Ovary (tissue), 9 donors: ENCODE data around the gene TRIM41. TPM values are rescaled to one million over a fixed set of nuclear protein-coding genes. Genes with fewer than 3 reads are reported as not detected.

Experiments used
- DNase-seq, 5 donors: peaks; one replicate each; pipeline ENCODE4 v3.0.0-alpha.2; 2019 to 2020
- H3K27ac ChIP-seq, 2 donors: fragments of 200-600 bp; one replicate each; pipeline versions ENCODE4 v1.5.1 to v1.8.0; 2019 to 2022
- H3K27me3 ChIP-seq: fragments of 200-600 bp; one replicate; pipeline ENCODE4 v1.8.0; 2022
- H3K36me3 ChIP-seq: fragments of 200-600 bp; sonication (generic); one replicate; pipeline ENCODE4 v1.5.1; 2019
- H3K4me1 ChIP-seq: one replicate; pipeline ENCODE4 v1.8.1; 2013; ENCODE audit warnings: mild to moderate bottlenecking, moderate library complexity; ENCODE audit not compliant: insufficient read depth
- H3K4me3 ChIP-seq: fragments of 200-600 bp; sonication (generic); one replicate; pipeline ENCODE4 v1.5.1; 2017
- H3K9me3 ChIP-seq, 2 donors: fragments of 200-600 bp in 1 of 2; sonication (generic) in 1 of 2; one replicate each; pipeline versions ENCODE4 v1.5.1 to v1.8.1; 2013 to 2019; ENCODE audit warnings: mild to moderate bottlenecking in 1 of 2, moderate library complexity in 1 of 2
- EP300 ChIP-seq: sonication (generic); formaldehyde crosslinking; IDR thresholded peaks from one replicate; pipeline ENCODE4 v1.6.1; 2017; ENCODE audit warnings: antibody characterized with exemption
- POLR2A ChIP-seq: fragments of 450-650 bp; IDR thresholded peaks from one replicate; pipeline ENCODE4 v1.6.1; 2017; ENCODE audit warnings: antibody characterized with exemption, mild to moderate bottlenecking, moderate library complexity
- whole genome bisulfite sequencing, 3 donors: extraction: QIAGEN DNeasy Blood & Tissue Kit in 1 of 3; methylation state at CpG; one replicate each; pipeline versions ENCODE4 v1.1.5 to v1.1.7; 2013 to 2017; 5-methylcytosine and 5-hydroxymethylcytosine counted together
- intact Hi-C, 4 donors: fragments of 100-400 bp; cut with DNase I; formaldehyde crosslinking; loops; one replicate each; pipeline versions ENCODE4 v1.11.0 to v1.15.1; 2022 to 2023
- polyA plus RNA-seq, 2 donors: library from polyadenylated mRNA; stranded (reverse); fragments of 200-250 nt in 1 of 2; fragments of 350-450 nt in 1 of 2; fragmentation: Illumina TruSeq in 1 of 2; extraction: RNeasy Lipid Tissue Mini Kit (QIAGEN cat#74804) in 1 of 2; gene quantifications; one replicate each; pipeline ENCODE4 v1.2.3, GENCODE V29; 2013 to 2014
- total RNA-seq, 7 donors: library from RNA; depleted of rRNA in 2 of 7; stranded (reverse); fragments of >200 nt in 2 of 7; fragmentation: NEBNext Ultra II Directional in 3 of 7; extraction: Animal tissue kit (Norgen Biotek cat#: 25700) in 3 of 7; gene quantifications; one replicate each; pipeline versions ENCODE4 v1.1.0 to v1.2.4, GENCODE V29; 2016 to 2023
- TF ChIP-seq, protein P1 (sequence below), 3 donors: fragments of 450-650 bp in 2 of 3; fragments of 200-600 bp in 1 of 3; IDR thresholded peaks; one replicate each; pipeline versions ENCODE4 v1.5.1 to v1.8.0; 2016 to 2022; ENCODE audit warnings: antibody characterized with exemption in 3 of 3, mild to moderate bottlenecking in 1 of 3
- donor health status: DM: no; HTN: no; CAD: no; lungs with moderate emphysema.
- donor health status: DM: no; HTN: no; CAD: no.
- donor health status: Bipolar disorder and iron deficiency.
- donor health status: DM: yes; HTN: yes; CAD: no.
- donor health status: DM: no; HTN: no; CAD: no.
- donor health status: DM: yes; HTN: yes; CAD: no.

TRIM41 gene
- total and polyA plus RNA-seq, 9 donors, result 8.2 to 22.7 (median 15.4) TPM

DNA sequence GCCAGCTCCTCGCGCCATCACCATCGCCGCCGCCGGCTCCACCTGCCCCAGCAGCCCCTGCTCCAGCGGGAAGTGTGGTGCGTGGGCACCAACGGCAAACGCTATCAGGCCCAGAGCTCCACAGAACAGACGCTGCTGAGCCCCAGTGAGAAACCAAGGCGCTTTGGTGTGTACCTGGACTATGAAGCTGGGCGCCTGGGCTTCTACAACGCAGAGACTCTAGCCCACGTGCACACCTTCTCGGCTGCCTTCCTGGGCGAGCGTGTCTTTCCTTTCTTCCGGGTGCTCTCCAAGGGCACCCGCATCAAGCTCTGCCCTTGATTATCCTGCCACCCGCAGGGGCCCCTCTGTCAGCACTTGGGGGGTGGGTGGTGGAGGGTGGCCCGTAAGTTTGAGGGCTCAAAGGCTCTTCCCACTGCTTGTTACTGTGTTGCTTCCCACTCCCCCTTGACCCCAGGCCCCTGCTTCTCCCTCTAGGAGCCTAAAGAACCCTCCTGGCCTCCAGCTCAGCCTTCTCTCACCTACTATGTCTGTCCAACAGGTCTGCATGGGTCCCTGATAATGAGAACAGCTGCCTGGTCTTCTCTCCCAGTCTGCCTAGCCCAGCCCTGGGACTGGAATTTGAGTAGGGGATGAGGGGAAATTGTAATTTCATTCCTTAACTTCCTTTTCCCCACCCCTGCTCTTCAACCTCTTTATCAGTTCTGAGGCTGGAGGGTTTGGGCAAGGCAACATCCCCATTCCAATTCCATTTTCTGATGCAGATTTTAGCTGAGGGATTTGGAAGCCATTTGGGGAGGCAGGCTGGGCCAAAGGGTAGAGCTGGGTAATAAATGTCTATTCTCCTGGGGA, 11.6 kb downstream of the TRIM41 start:
- H3K27ac ChIP-seq, result no peak overlapping the region
- TF ChIP-seq POLR2A, result no peak
- TF ChIP-seq, protein P1, sequence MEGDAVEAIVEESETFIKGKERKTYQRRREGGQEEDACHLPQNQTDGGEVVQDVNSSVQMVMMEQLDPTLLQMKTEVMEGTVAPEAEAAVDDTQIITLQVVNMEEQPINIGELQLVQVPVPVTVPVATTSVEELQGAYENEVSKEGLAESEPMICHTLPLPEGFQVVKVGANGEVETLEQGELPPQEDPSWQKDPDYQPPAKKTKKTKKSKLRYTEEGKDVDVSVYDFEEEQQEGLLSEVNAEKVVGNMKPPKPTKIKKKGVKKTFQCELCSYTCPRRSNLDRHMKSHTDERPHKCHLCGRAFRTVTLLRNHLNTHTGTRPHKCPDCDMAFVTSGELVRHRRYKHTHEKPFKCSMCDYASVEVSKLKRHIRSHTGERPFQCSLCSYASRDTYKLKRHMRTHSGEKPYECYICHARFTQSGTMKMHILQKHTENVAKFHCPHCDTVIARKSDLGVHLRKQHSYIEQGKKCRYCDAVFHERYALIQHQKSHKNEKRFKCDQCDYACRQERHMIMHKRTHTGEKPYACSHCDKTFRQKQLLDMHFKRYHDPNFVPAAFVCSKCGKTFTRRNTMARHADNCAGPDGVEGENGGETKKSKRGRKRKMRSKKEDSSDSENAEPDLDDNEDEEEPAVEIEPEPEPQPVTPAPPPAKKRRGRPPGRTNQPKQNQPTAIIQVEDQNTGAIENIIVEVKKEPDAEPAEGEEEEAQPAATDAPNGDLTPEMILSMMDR (IDR thresholded peaks at IDR 0.05), result no peak
- no peak for TF ChIP-seq EP300
- no peaks in the 10 kb centered on the region for H3K36me3 ChIP-seq
- intact Hi-C loops, result no loop called here
- H3K27me3 ChIP-seq, result no peaks in the 10 kb centered on the region
- DNase-seq, result no peak
- no peaks in the 10 kb centered on the region for H3K4me1 ChIP-seq
- 78 to 86% (median 78%) methylated on average over 22 of the region's 22 CpGs for WGBS, 3 donors
- H3K9me3 ChIP-seq, result no peaks in the 10 kb centered on the region
- H3K4me3 ChIP-seq, result no peak overlapping the region

DNA sequence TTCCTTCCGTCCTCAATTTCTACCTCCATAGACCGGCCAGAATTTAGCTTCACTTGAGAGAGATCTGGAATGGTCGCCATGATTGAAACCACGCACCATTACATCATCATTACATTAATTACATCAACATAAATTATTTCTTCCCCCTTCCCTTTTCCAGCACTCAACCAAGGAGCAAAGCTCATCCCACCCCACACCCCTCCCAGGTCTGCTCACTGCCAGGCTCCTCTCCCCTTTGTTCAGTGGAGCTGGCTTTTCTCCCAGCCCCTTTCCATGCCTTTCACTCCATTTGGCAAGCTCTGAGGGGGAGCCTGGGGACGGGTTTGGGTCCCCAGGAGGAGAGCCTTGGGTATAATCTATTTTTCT, 12.2 kb downstream of the TRIM41 start:
- no peak for DNase-seq
- no peaks in the 10 kb centered on the region for H3K4me1 ChIP-seq
- WGBS, 3 donors, result 65 to 73% (median 71%) methylated on average over 5 of the region's 5 CpGs
- intact Hi-C loops, result no loop called here
- no peaks in the 10 kb centered on the region for H3K9me3 ChIP-seq
- H3K4me3 ChIP-seq, result no peak overlapping the region
- no peaks in the 10 kb centered on the region for H3K27me3 ChIP-seq
- no peak for TF ChIP-seq EP300
- TF ChIP-seq, protein P1 (IDR thresholded peaks at IDR 0.05), result no peak
- no peak for TF ChIP-seq POLR2A
- H3K36me3 ChIP-seq, result no peaks in the 10 kb centered on the region
- no peak overlapping the region for H3K27ac ChIP-seq

DNA sequence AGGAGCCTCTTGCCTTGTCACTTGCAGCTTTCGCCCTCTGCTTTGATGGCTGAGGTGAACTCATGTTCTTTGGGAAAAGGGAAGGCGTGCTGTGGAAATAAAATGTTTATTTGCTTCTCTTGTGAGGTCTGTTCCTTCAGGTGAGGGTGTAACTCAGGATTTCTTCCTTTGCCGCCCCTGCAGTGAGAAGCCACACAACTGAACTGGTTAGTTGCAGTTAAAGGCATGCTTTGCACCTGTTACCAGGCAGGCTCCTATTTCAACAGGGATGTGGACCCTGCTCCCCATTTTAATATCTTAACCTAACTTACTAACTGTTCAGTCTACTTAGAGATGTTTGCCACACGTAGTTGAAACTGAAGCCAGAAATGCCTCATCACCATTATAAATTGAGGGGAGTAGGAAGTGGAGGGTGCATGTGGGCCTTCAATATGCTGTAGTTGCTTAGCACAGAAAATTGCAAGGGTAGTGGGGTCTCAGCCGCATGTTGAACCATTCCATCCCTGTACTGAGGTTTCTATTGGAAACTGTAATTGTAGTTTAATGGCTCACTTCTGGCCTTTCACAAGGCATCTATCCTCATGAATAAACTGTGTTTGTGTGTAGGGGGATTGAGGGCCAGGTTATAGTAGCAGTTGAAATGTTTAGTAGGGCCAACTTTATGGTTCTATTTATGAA, 12.7 kb downstream of the TRIM41 start:
- intact Hi-C loops, result no loop called here
- H3K9me3 ChIP-seq, result no peaks in the 10 kb centered on the region
- H3K4me1 ChIP-seq, result no peaks in the 10 kb centered on the region
- H3K27me3 ChIP-seq, result no peaks in the 10 kb centered on the region
- no peak for DNase-seq
- H3K36me3 ChIP-seq, result no peaks in the 10 kb centered on the region
- H3K27ac ChIP-seq, result no peak overlapping the region
- TF ChIP-seq EP300, result no peak
- TF ChIP-seq, protein P1 (IDR thresholded peaks at IDR 0.05), result no peak
- TF ChIP-seq POLR2A, result no peak
- 70 to 78% (median 72%) methylated on average over 5 of the region's 5 CpGs for WGBS, 3 donors
- H3K4me3 ChIP-seq, result no peak overlapping the region

DNA sequence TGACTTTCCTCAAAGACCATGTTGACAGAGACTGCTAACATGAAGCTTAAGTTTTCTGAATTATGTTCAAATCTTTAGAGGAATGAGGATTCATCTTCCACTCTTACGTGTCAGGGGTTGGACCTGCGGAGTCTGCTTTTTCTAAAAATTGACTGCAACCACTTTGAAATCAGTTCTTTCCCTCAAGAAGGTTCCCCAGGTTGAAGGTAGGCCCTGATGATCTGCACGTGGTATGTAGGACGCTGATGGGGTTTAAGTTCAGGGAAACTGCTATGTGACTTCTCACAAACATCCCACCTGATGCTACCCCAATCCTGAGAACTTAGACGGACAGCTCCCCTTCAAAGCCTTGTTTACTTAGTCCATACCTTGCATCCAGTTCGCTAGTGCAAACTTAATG, 13.4 kb downstream of the TRIM41 start:
- no peak for DNase-seq
- no peaks in the 10 kb centered on the region for H3K36me3 ChIP-seq
- WGBS, 3 donors, result 72 to 77% (median 77%) methylated on average over 6 of the region's 6 CpGs
- no peak overlapping the region for H3K27ac ChIP-seq
- intact Hi-C loops, result no loop called here
- H3K4me3 ChIP-seq, result no peak overlapping the region
- H3K9me3 ChIP-seq, result no peaks in the 10 kb centered on the region
- TF ChIP-seq EP300, result no peak
- no peak for TF ChIP-seq POLR2A
- TF ChIP-seq, protein P1 (IDR thresholded peaks at IDR 0.05), result no peak
- H3K4me1 ChIP-seq, result no peaks in the 10 kb centered on the region
- no peaks in the 10 kb centered on the region for H3K27me3 ChIP-seq
